ENCODE measurements around the gene DNAJC13. TPM values are rescaled to one million over a fixed set of nuclear protein-coding genes. Genes with fewer than 3 reads are reported as not detected.

The DNAJC13 gene
- total RNA-seq, 1 experiment from 2014 or later: 33.0 TPM

- TF ChIP-seq CTCF (IDR thresholded peaks at IDR 0.05; ENCODE audit: unreplicated experiment): no peak
- ChIA-PET POLR2A (interaction anchor here (1.0 kb wide), 1 partner anchor 73 kb away, joined by 4 read pairs; no protein-coding TSS in a partner anchor), CTCF (interaction anchor here (1.0 to 12.1 kb wide), 5 partner anchors 8 to 98 kb away, joined by 3 to 284 read pairs (median 4); no protein-coding TSS in a partner anchor)
- no peaks in the 10 kb centered on the region for H3K9me3 Mint-ChIP-seq (ENCODE audit: unreplicated experiment)
- DNase-seq (ENCODE audit: unreplicated experiment): no peak
- no peaks in the 10 kb centered on the region for H3K27me3 Mint-ChIP-seq (ENCODE audit: insufficient read depth, unreplicated experiment)
- peaks cover 19% of the 10 kb centered on the region for H3K4me1 Mint-ChIP-seq (ENCODE audit: insufficient read depth, unreplicated experiment)
- intact Hi-C loops (cut with micrococcal nuclease): no loop called here
- H3K36me3 Mint-ChIP-seq (ENCODE audit: insufficient read depth, unreplicated experiment): peaks cover 15% of the 10 kb centered on the region
- H3K27ac Mint-ChIP-seq (ENCODE audit: low read depth, unreplicated experiment): no peak overlapping the region
- BruUV-seq (replicated peaks): no TSS peak
- no peak overlapping the region for H3K4me3 Mint-ChIP-seq (ENCODE audit: unreplicated experiment)
These were observed 125.3 kb downstream of the DNAJC13 start for GRCh38 chr3:132542577-132542976.

DNA sequence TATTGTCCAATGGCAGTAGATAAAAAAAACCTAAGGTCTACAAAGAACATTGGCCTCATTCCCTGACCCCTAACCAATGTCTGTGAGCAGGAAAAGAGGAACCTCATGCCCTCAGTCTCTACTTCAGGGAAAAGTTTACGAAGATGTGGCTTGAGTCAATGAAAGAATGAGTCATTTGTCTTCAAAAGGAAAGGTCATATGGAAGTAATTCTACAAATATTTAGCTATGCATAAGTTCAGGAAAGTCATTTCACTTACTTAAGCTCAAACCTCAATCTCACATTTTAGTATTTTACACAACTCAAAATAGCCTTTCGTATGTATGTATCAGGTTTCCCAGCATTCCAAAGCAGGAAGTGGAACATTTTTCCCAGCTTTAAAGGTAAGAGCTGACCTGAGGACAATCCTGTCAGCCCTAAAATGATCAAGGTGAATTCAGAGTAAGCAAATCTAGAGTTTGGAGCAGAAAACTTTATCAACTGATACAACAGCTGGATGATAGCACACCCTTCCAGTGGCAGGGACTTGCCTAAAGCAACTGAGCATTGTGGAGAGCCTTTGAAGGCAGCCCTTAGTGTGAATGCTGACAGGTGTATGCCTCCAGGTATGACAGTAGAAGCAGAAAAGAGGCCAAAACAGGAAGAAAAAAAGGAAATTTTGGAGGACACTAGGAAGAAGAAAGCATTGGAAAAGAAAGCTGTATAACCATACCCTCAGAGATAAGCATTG lies 125.9 kb downstream of the DNAJC13 start:
- no peaks in the 10 kb centered on the region for H3K27me3 Mint-ChIP-seq (ENCODE audit: insufficient read depth, unreplicated experiment)
- ChIA-PET POLR2A (interaction anchor here (1.0 kb wide), 1 partner anchor 73 kb away, joined by 4 read pairs; no protein-coding TSS in a partner anchor), CTCF (interaction anchor here (0.7 to 12.1 kb wide), 5 partner anchors 9 to 98 kb away, joined by 3 to 284 read pairs (median 4); no protein-coding TSS in a partner anchor)
- peak; percentile 67 for DNase-seq (ENCODE audit: unreplicated experiment)
- no peaks in the 10 kb centered on the region for H3K9me3 Mint-ChIP-seq (ENCODE audit: unreplicated experiment)
- H3K4me3 Mint-ChIP-seq (ENCODE audit: unreplicated experiment): no peak overlapping the region
- peaks cover 15% of the 10 kb centered on the region for H3K36me3 Mint-ChIP-seq (ENCODE audit: insufficient read depth, unreplicated experiment)
- no peak for TF ChIP-seq CTCF (IDR thresholded peaks at IDR 0.05; ENCODE audit: unreplicated experiment)
- peaks cover 19% of the 10 kb centered on the region for H3K4me1 Mint-ChIP-seq (ENCODE audit: insufficient read depth, unreplicated experiment)
- intact Hi-C loops (cut with micrococcal nuclease): no loop called here
- BruUV-seq (replicated peaks): no TSS peak
- H3K27ac Mint-ChIP-seq (ENCODE audit: low read depth, unreplicated experiment): no peak overlapping the region

DNA sequence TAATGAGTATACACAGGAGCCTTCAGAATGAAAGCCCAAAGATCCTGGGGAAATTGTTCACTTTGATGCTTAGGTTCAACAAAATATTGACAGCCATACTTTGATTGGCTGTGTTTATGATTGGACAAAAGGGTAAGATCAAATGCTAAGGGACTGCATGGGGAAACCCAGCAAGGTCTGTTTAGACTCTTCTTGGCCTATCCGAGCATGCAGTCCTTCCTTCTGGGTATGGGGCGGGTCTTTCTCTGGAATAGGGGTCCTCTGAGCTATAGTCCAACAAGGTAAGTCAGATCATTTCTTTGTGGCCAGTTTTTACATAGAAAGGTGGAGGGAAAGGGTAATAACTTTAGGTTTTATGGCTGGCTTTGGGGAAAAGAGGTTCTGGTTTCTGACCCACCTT lies 126.8 kb downstream of the DNAJC13 start:
- CTCF ChIA-PET: interaction anchor here (1.7 to 12.1 kb wide), 2 partner anchors 92 to 97 kb away, joined by 3 to 284 read pairs; no protein-coding TSS in a partner anchor
- POLR2A ChIA-PET: no interaction called here
- no peaks in the 10 kb centered on the region for H3K27me3 Mint-ChIP-seq (ENCODE audit: insufficient read depth, unreplicated experiment)
- BruUV-seq (replicated peaks): no TSS peak
- H3K27ac Mint-ChIP-seq (ENCODE audit: low read depth, unreplicated experiment): no peak overlapping the region
- TF ChIP-seq CTCF (IDR thresholded peaks at IDR 0.05; ENCODE audit: unreplicated experiment): no peak
- intact Hi-C loops (cut with micrococcal nuclease): no loop called here
- DNase-seq (ENCODE audit: unreplicated experiment): no peak
- H3K9me3 Mint-ChIP-seq (ENCODE audit: unreplicated experiment): no peaks in the 10 kb centered on the region
- no peak overlapping the region for H3K4me3 Mint-ChIP-seq (ENCODE audit: unreplicated experiment)
- H3K36me3 Mint-ChIP-seq (ENCODE audit: insufficient read depth, unreplicated experiment): peaks cover 9% of the 10 kb centered on the region
- H3K4me1 Mint-ChIP-seq (ENCODE audit: insufficient read depth, unreplicated experiment): peaks cover 19% of the 10 kb centered on the region

GRCh38 chr3:132545471-132545870 lies 128.2 kb downstream of the DNAJC13 start:
- Mint-ChIP-seq H3K4me1 (ENCODE audit: insufficient read depth, unreplicated experiment) (peaks cover 29% of the 10 kb centered on the region), H3K27me3 (ENCODE audit: insufficient read depth, unreplicated experiment) (no peaks in the 10 kb centered on the region), H3K27ac (ENCODE audit: low read depth, unreplicated experiment) (peak overlapping the region; percentile 46), H3K9me3 (ENCODE audit: unreplicated experiment) (no peaks in the 10 kb centered on the region), H3K36me3 (ENCODE audit: insufficient read depth, unreplicated experiment) (peaks cover 8% of the 10 kb centered on the region), H3K4me3 (ENCODE audit: unreplicated experiment) (no peak overlapping the region)
- POLR2A ChIA-PET: interaction anchor here (0.6 to 0.9 kb wide), 3 partner anchors 93 to 1107 kb away, joined by 3 to 4 read pairs (median 4); no protein-coding TSS in a partner anchor
- no peak for TF ChIP-seq CTCF (IDR thresholded peaks at IDR 0.05; ENCODE audit: unreplicated experiment)
- intact Hi-C loops (cut with micrococcal nuclease): no loop called here
- CTCF ChIA-PET: interaction anchor here (0.6 to 2.7 kb wide), 5 partner anchors 9 to 911 kb away, joined by 3 to 16 read pairs (median 5); no protein-coding TSS in a partner anchor
- DNase-seq (ENCODE audit: unreplicated experiment): peak; percentile 67
- no TSS peak for BruUV-seq (replicated peaks)
